T47D (cell line): ENCODE measurements around the gene SELENOM.
"Not testable (repeated sequence)": the region's sequence is repeated elsewhere in the genome, so short reads cannot be mapped to it uniquely, and the experiment has no call there.

Source experiments
- DNase-seq, 2 experiments: peaks; one replicate each; pipeline versions ENCODE4 v3.0.0 to v3.0.0-alpha.2; 2011 to 2012; ENCODE audit warnings: low read depth in 1 of 2, low spot score in 1 of 2
- JUND ChIP-seq: IDR thresholded peaks from 2 replicates; pipeline ENCODE4 v1.6.1; 2012; ENCODE audit warnings: low read depth
- in situ Hi-C: cut with HindIII; loops from 2 replicates; pipeline ENCODE4 v1.10.0; 2016; ENCODE audit warnings: low sequenced_read_pairs, low pct_unique_long_range_greater_than_20kb

Gene SELENOM

GRCh38 chr22:31081963-31082605, 25.3 kb downstream of the SELENOM start:
- TF ChIP-seq JUND = no peak
- DNase-seq = peak in 1 of 2 experiments; percentile 2
- in situ Hi-C loops = no loop called here

DNA sequence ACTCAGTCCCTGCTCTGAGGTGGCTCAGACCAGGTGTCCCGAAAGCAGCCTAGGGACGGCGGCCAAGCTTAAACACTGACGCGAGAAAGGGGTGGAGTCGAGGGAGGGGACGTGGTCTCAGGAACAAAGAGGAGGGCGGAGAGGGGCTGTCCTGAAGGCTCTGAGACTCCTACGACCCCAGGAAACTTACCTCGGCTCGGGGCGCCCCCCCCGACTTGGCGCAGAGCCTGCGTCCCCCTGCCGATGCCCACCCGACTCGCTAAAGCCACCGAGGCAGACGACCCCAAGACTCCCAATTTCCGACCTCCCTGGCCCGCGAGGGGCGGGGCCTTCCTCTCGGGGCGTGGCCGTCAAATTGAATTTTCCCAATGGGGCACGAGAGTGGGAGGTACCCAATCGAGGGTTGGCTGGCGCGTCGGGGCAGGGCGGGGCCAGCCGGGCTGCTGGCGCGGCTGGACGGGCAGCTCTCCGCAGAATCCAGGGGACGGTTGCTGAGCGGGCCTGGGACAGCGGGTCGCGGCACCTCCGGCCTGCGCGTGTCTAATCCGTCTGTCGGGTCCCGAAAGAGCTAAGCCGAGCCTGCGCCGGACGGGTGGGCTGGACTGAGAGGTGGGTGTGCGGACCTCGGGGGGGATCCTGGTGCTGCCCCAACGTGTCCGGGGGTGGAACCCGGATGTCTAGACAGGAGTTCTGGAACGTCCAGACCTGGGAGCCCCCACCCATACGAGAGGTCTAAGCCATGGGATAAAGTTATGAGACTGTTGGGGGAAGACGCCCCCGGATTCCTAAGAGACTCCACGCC, 26.3 kb downstream of the SELENOM start, which contains the start of gene SMTN:
SMTN (plus strand) TSS at position 471 of the 802 bp plus-strand sequence. CDS start 1,941 bp downstream, outside the sequence.
- in situ Hi-C loops = no loop called here
- peak; percentile 85 to 93 for DNase-seq
- TF ChIP-seq JUND = no peak

DNA sequence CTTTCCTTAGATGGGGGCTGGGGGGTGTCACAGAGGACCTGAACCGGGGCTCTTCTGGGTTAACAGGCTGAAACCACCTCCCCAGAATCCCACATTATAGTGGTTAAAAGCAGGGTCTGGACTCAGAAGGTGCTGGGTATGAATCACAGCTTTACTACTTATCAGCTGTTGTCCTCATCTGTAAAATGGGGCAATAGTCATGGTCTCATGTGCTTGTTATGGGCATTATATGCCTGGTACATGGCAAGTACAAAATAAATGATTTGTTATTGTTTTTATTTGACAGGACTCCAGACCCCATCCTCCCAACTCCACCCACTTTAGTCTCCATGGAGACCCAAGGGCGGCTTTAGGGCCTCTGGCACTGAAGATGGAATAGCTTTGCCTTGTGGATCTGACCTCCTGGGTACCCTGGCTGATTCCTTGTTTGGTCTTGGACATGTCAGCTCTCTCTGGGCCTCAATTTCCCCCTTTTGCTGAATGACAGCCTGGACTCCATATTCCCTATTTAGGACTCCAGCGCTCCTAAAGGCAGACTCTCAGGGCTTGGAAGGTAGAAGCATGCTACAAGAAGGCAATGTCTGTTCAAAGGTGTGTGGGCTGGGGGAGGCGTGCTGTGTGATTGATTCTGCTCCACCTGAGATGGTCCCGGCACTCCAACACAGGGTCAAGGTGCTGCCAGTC, 27.1 kb downstream of the SELENOM start:
- no peak for TF ChIP-seq JUND
- DNase-seq = no peak
- in situ Hi-C loops = no loop called here

GRCh38 chr22:31079095-31079642, 28.2 kb downstream of the SELENOM start:
- peak in 1 of 2 experiments; percentile 58 for DNase-seq
- no peak for TF ChIP-seq JUND
- in situ Hi-C loops = no loop called here

- peak in 1 of 2 experiments; percentile 44 for DNase-seq
- in situ Hi-C loops = not testable (repeated sequence)
These were observed 29.0 kb downstream of the SELENOM start for GRCh38 chr22:31078389-31078788.

DNA sequence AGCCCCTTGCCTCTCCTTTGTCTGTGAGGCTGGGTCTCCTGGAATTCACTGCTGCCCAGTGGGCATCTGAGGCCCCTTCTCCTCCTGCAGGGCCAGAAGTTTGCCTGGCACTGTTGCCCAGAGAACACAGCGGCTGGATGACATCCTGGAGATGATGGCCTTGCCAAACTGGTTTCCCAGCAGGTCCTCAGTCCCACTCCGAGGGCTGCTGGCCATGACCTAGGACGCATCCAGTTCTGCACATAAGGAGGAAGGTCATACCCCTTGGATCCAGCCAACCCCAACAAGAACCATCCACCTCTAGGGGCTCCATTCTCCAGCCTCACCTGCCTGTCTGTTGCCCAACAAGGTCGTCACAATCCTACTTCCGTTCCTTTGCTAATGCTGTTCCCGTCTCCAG, 29.7 kb downstream of the SELENOM start:
- in situ Hi-C loops = no loop called here
- TF ChIP-seq JUND = no peak
- DNase-seq = peak in 1 of 2 experiments; percentile 51

DNA sequence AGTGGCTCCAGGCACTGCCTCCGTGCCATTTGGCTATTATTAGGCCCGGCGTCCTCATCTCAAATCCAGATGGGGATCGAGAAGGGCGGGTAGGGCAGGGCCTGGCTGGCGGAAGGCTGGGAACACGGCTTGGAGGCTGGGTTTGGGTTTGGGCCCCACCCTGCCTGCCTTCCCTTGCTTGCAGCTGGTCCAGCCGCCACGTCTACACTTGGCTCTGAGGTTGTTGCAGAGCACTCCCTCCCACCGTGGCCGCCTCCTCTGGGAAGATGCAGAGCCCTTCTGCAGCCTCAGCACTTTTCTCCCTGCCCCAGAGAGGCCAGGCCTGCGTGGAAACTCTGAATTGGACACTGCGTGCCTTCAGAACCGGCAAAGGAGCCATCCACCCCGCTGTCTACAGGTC, 31.4 kb downstream of the SELENOM start:
- TF ChIP-seq JUND = no peak
- in situ Hi-C loops = no loop called here
- DNase-seq = no peak

GRCh38 chr22:31073545-31074145, 33.7 kb downstream of the SELENOM start:
- DNase-seq, in situ Hi-C loops: not testable (repeated sequence)

GRCh38 chr22:31073125-31073524, 34.2 kb downstream of the SELENOM start:
- in situ Hi-C loops, DNase-seq: not testable (repeated sequence)

DNA sequence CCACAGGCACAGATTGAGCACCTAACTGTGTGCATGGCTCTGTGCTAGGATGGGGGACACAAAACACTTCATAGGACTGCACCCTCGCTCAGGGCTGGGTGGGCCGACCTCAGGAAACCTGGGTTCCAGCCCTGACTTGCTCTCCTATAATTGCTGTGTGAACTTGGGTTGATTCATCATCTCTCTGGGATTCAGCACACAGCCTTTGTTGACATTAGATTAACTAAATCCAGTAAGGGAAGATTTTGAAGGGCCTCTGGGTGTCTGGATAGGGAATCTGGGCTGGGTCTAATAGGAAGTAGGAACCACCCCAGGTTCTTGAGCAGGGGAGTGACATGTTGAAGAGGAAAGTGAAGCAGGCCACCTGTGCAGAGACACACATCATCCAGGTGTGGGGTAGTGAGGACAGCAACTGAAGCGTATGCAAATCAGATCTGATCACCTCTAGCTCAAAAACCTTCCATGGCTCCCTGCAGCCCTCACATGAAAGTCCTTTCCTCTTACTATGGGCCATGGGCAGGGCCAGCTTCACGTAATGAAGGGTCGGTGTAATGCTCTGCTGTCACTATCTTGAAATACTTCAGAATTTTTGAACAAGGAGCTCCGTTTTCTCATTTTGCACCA, 37.6 kb downstream of the SELENOM start:
- in situ Hi-C loops = not testable (repeated sequence)

DNA sequence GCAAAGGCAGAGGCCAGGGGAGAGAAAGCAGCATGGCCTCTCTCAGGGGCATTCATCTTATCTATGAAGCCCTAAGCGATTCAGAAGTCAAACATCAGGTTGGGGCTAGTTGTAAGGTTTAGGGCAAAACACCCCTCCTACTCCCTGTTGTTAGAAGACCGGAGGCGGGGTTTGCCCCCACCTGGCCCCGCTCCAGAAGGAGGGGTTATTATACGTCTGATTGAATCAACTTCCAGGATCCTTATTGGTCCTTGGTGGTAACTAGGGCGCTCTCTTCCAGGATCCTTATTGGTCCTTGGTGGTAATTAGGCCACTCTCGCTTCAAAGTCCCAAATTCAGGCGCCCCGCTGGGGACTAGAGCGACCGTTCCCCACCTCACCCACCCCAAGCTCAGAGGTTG, 38.4 kb downstream of the SELENOM start:
- in situ Hi-C loops = no loop called here
- DNase-seq = no peak
- no peak for TF ChIP-seq JUND

More for the DNA sequence above, 37.6 kb downstream of the SELENOM start:
- DNase-seq = not testable (repeated sequence)

GRCh38 chr22:31064369-31064768, 43.0 kb downstream of the SELENOM start:
- no peak for DNase-seq
- TF ChIP-seq JUND = no peak
- in situ Hi-C loops = no loop called here
